ENCODE measurements around the gene ARHGAP10. TPM values are rescaled to one million over a fixed set of nuclear protein-coding genes. Genes with fewer than 3 reads are reported as not detected.
A peak's percentile ranks its signal among the peaks of the same experiment; 100 is the strongest.

The ARHGAP10 gene
- total RNA-seq, 1 experiment from 2014 or later, result 7.7 TPM

GRCh38 chr4:148027201-148027600, 295.3 kb downstream of the ARHGAP10 start:
- no peak for DNase-seq (ENCODE audit: low read depth)

- no peak for DNase-seq (ENCODE audit: low read depth)
These were observed 297.9 kb downstream of the ARHGAP10 start for GRCh38 chr4:148029781-148030180.

- DNase-seq (ENCODE audit: low read depth), result no peak
These were observed 298.4 kb downstream of the ARHGAP10 start for GRCh38 chr4:148030193-148030873.

- no peak for DNase-seq (ENCODE audit: low read depth)
These were observed 302.9 kb downstream of the ARHGAP10 start for GRCh38 chr4:148034813-148035212.

GRCh38 chr4:148041606-148042329, 309.9 kb downstream of the ARHGAP10 start:
- DNase-seq (ENCODE audit: low read depth), result no peak

- no peak for DNase-seq (ENCODE audit: low read depth)
These were observed 312.4 kb downstream of the ARHGAP10 start for GRCh38 chr4:148044089-148044911.

GRCh38 chr4:148044912-148045352, 313.0 kb downstream of the ARHGAP10 start:
- no peak for DNase-seq (ENCODE audit: low read depth)

- no peak for DNase-seq (ENCODE audit: low read depth)
These were observed 316.7 kb downstream of the ARHGAP10 start for GRCh38 chr4:148048598-148048997.

GRCh38 chr4:148051403-148051802, 319.5 kb downstream of the ARHGAP10 start:
- DNase-seq (ENCODE audit: low read depth), result no peak

GRCh38 chr4:148052448-148052847, 320.6 kb downstream of the ARHGAP10 start:
- no peak for DNase-seq (ENCODE audit: low read depth)

GRCh38 chr4:148053298-148054003, 321.6 kb downstream of the ARHGAP10 start:
- no peak for DNase-seq (ENCODE audit: low read depth)

GRCh38 chr4:148054275-148054674, 322.4 kb downstream of the ARHGAP10 start:
- no peak for DNase-seq (ENCODE audit: low read depth)

- DNase-seq (ENCODE audit: low read depth), result no peak
These were observed 324.0 kb downstream of the ARHGAP10 start for GRCh38 chr4:148055844-148056243.

GRCh38 chr4:148056879-148057278, 325.0 kb downstream of the ARHGAP10 start:
- peak; percentile 62 for DNase-seq (ENCODE audit: low read depth)

GRCh38 chr4:148057516-148057915, 325.6 kb downstream of the ARHGAP10 start:
- DNase-seq (ENCODE audit: low read depth), result no peak

- DNase-seq (ENCODE audit: low read depth), result no peak
These were observed 326.3 kb downstream of the ARHGAP10 start for GRCh38 chr4:148057984-148058859.

GRCh38 chr4:148059617-148060180, 327.8 kb downstream of the ARHGAP10 start:
- DNase-seq (ENCODE audit: low read depth), result no peak

- no peak for DNase-seq (ENCODE audit: low read depth)
These were observed 328.6 kb downstream of the ARHGAP10 start for GRCh38 chr4:148060264-148061140.

GRCh38 chr4:148061141-148061481, 329.2 kb downstream of the ARHGAP10 start:
- DNase-seq (ENCODE audit: low read depth), result no peak
